ENCODE measurements around the gene GMDS. TPM values are rescaled to one million over a fixed set of nuclear protein-coding genes. Genes with fewer than 3 reads are reported as not detected.
"Not testable (repeated sequence)": the region's sequence is repeated elsewhere in the genome, so short reads cannot be mapped to it uniquely, and the experiment has no call there.

The GMDS gene
- total RNA-seq, 1 donor from 2014 or later: 44.5 TPM

DNA sequence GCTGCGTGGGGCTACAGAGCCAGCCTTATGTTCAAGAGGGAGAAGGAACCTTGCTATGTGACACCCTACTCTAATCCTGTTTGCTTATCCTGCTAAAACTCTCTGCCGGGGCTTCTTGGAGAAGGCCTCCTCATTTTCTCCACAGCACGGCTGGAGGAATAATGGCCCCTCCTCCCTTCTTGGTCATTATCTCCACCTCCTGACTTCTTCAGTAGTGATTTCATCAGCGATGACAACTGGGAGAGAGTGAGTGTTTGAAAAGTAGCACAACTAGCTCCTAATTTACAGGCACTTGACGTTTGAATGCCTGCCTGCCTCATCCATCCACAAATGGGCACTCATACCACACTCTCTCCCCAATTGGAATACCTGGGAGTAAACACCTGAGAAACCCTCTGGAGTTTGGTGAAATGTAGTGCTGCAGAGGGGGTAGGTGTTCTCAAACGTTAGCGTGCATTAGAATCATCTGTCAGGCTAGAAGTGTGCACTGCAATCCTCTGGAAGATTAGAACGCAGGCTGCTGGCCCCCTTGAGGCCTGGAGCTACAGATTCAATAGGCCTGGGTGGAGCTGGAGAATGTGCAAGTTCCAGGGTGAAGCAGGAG, 487.2 kb downstream of the GMDS start:
- DNase-seq (ENCODE audit: low spot score): no peak
- H3K4me1 Mint-ChIP-seq (ENCODE audit: low read depth): no peaks in the 10 kb centered on the region
- no peak overlapping the region for H3K27ac Mint-ChIP-seq
- H3K27me3 Mint-ChIP-seq (ENCODE audit: insufficient read depth): peaks cover 5% of the 10 kb centered on the region
- intact Hi-C loops (cut with micrococcal nuclease): no loop called here
- no peaks in the 10 kb centered on the region for H3K36me3 Mint-ChIP-seq (ENCODE audit: low read depth)
- H3K9me3 Mint-ChIP-seq: peaks cover 6% of the 10 kb centered on the region
- no peak overlapping the region for H3K4me3 Mint-ChIP-seq

DNA sequence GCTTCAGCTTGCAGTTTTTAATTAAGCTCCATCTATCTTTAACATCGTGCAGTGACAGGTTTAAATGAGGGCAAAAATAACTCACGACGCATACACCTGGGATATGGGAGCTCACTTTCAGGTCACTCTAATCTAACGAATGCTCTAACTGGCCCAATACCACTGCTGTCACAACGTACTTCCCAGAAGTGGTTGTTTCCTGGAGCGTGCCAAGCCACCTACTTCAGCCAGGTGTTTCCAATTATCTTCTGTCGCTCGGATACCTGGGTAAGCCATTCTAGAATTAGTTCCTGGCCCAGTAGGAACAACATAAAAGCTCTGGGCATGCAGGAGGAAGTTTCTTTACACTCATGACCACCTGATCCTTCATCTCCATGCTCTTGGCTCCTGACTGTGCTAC, 488.3 kb downstream of the GMDS start:
- DNase-seq (ENCODE audit: low spot score): no peak
- no peaks in the 10 kb centered on the region for H3K36me3 Mint-ChIP-seq (ENCODE audit: low read depth)
- no peak overlapping the region for H3K27ac Mint-ChIP-seq
- intact Hi-C loops (cut with micrococcal nuclease): no loop called here
- no peaks in the 10 kb centered on the region for H3K4me1 Mint-ChIP-seq (ENCODE audit: low read depth)
- no peak overlapping the region for H3K4me3 Mint-ChIP-seq
- H3K27me3 Mint-ChIP-seq (ENCODE audit: insufficient read depth): peaks cover 6% of the 10 kb centered on the region
- H3K9me3 Mint-ChIP-seq: peaks cover 9% of the 10 kb centered on the region

DNA sequence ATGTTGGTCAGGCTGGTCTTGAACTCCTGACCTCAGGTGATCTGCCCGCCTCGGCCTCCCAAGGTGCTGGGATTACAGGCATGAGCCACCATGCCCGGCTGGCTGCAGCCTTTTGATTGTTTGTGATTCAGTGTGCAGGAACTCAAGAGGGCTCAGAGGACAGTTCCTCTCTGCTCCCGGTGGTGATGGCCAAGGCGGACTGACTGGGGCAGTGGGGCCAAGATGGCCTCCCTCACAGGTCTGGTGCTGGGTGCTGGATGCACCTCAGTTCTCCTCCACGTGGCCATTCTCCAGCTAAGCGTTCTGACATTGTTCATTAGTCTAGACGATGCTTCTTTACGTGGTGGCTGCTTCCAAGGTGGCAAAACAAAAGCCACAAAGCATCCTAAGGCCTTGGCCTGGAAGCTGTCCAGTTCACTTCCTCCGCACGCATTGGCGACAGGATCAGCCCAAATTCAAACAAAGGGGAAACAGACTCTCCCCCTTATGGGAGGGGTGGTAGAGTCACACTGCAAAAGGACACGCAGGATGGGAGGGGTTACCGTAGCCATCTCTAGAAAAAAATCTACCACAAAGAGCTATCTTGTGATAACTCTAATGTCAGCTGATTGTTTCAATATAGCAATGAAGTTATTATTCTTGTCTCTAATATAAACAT, 488.8 kb downstream of the GMDS start:
- H3K36me3 Mint-ChIP-seq (ENCODE audit: low read depth): no peaks in the 10 kb centered on the region
- H3K27ac Mint-ChIP-seq: no peak overlapping the region
- no peak overlapping the region for H3K4me3 Mint-ChIP-seq
- H3K9me3 Mint-ChIP-seq: peaks cover 12% of the 10 kb centered on the region
- no peaks in the 10 kb centered on the region for H3K4me1 Mint-ChIP-seq (ENCODE audit: low read depth)
- no peak for DNase-seq (ENCODE audit: low spot score)
- intact Hi-C loops (cut with micrococcal nuclease): no loop called here
- peaks cover 6% of the 10 kb centered on the region for H3K27me3 Mint-ChIP-seq (ENCODE audit: insufficient read depth)

DNA sequence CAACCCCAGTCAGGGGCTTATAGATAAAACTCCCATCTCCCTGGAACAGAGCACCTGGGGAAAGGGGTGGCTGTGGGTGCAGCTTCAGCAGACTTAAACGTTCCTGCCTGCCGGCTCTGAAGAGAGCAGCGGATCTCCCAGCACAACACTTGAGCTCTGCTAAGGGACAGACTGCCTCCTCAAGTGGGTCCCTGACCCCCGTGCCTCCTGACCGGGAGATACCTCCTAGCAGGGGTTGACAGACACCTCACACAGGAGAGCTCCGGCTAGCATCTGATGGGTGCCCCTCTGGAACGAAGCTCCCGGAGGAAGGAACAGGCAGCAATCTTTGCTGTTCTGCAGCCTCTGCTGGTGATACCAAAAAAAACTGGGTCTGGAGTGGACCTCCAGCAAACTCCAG, 494.3 kb downstream of the GMDS start:
- H3K36me3 Mint-ChIP-seq (ENCODE audit: low read depth); DNase-seq (ENCODE audit: low spot score); intact Hi-C loops (cut with micrococcal nuclease); H3K27ac Mint-ChIP-seq; H3K4me3 Mint-ChIP-seq; H3K4me1 Mint-ChIP-seq (ENCODE audit: low read depth); H3K27me3 Mint-ChIP-seq (ENCODE audit: insufficient read depth): not testable (repeated sequence)
- H3K9me3 Mint-ChIP-seq: peaks cover 12% of the 10 kb centered on the region

DNA sequence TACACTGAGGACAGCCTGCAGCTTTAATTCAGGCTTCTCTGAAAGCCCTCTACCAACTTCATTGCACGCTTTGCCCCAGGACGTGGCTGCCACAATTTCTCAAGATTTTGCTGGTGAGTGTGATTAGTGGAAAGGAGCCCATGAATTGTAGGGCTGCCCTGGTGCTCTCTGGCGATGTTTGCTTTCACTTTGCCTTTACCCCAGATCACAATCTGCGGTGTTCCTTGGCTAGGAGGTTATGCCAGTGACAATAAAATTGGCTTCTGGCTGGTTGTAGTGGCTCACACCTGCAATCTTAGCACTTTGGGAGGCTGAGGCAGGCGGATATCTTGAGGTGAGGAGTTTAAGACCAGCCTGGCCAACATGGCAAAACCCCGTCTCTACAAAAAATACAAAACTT, 496.4 kb downstream of the GMDS start:
- Mint-ChIP-seq H3K4me1 (ENCODE audit: low read depth) (no peaks in the 10 kb centered on the region), H3K36me3 (ENCODE audit: low read depth) (no peaks in the 10 kb centered on the region)
- intact Hi-C loops (cut with micrococcal nuclease): no loop called here

DNA sequence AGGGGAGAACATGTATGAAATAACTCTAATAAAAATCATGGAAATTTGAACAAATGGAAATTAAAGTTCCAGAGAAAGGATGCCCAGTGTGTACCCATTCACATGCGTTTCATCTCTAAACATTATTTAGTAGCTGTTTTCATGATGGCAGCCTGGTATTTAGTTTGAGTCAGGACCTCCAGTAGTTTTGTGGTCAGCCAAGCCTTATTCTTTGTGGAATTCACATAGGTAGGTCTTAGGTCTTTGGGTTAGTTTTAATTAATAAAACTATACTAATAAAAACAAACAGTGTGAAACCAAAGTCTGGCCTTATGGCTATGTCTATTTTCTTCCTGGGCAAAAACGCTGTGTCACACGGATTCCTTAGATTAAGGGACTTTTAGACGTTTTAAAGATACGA, 497.9 kb downstream of the GMDS start:
- H3K4me3 Mint-ChIP-seq: no peak overlapping the region
- H3K4me1 Mint-ChIP-seq (ENCODE audit: low read depth): no peaks in the 10 kb centered on the region
- intact Hi-C loops (cut with micrococcal nuclease): no loop called here
- peaks cover 6% of the 10 kb centered on the region for H3K9me3 Mint-ChIP-seq
- H3K27me3 Mint-ChIP-seq (ENCODE audit: insufficient read depth): peaks cover 1% of the 10 kb centered on the region
- no peaks in the 10 kb centered on the region for H3K36me3 Mint-ChIP-seq (ENCODE audit: low read depth)
- DNase-seq (ENCODE audit: low spot score): no peak
- no peak overlapping the region for H3K27ac Mint-ChIP-seq

More for the DNA sequence above, 496.4 kb downstream of the GMDS start:
- peaks cover 5% of the 10 kb centered on the region for H3K27me3 Mint-ChIP-seq (ENCODE audit: insufficient read depth)
- no peak overlapping the region for H3K27ac Mint-ChIP-seq
- H3K9me3 Mint-ChIP-seq: peaks cover 12% of the 10 kb centered on the region
- DNase-seq (ENCODE audit: low spot score): no peak
- no peak overlapping the region for H3K4me3 Mint-ChIP-seq

DNA sequence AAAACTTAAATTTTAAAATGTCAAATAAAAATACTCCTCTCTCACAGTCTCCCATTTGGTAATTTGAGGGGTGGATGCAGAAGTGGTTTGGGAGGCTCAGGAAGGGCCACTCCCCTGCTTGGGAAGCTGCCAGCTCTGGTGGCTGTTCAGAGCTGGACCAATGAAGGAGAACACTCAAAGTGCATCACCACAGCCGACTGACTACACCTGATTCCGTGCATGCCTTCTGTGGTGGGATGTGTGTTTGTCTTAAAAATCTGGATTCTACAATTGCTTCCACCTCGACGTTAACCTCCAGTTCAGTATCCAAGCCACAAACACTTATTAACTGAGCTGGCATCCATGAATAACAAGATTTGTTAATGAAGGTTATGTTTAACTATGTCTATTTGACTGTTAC, 498.4 kb downstream of the GMDS start:
- intact Hi-C loops (cut with micrococcal nuclease): no loop called here
- H3K4me3 Mint-ChIP-seq: no peak overlapping the region
- H3K9me3 Mint-ChIP-seq: peaks cover 1% of the 10 kb centered on the region
- no peak for DNase-seq (ENCODE audit: low spot score)
- H3K27ac Mint-ChIP-seq: no peak overlapping the region
- H3K27me3 Mint-ChIP-seq (ENCODE audit: insufficient read depth): no peaks in the 10 kb centered on the region
- no peaks in the 10 kb centered on the region for H3K4me1 Mint-ChIP-seq (ENCODE audit: low read depth)
- H3K36me3 Mint-ChIP-seq (ENCODE audit: low read depth): no peaks in the 10 kb centered on the region

DNA sequence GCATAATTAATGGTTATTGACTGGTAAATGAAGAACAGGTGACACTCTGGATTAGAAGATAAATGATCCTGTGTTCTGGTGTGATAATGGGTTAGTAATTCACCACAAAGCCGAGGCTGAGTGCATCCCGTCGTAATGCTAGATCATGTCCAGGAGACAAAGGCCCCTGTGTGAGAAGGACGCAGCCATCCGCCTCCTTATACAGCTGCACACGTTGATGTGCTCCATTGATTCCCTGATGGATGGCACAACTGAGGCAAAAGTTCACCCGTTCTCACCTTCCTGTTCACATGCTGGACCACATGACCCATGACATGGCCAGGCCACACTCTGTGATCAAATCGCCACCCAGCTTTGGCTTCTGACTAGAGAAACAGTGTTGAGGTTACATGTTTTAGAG, 499.6 kb downstream of the GMDS start:
- no peak overlapping the region for H3K27ac Mint-ChIP-seq
- no peak overlapping the region for H3K4me3 Mint-ChIP-seq
- no peaks in the 10 kb centered on the region for H3K4me1 Mint-ChIP-seq (ENCODE audit: low read depth)
- H3K9me3 Mint-ChIP-seq: no peaks in the 10 kb centered on the region
- intact Hi-C loops (cut with micrococcal nuclease): no loop called here
- H3K36me3 Mint-ChIP-seq (ENCODE audit: low read depth): no peaks in the 10 kb centered on the region
- no peaks in the 10 kb centered on the region for H3K27me3 Mint-ChIP-seq (ENCODE audit: insufficient read depth)
- DNase-seq (ENCODE audit: low spot score): no peak

DNA sequence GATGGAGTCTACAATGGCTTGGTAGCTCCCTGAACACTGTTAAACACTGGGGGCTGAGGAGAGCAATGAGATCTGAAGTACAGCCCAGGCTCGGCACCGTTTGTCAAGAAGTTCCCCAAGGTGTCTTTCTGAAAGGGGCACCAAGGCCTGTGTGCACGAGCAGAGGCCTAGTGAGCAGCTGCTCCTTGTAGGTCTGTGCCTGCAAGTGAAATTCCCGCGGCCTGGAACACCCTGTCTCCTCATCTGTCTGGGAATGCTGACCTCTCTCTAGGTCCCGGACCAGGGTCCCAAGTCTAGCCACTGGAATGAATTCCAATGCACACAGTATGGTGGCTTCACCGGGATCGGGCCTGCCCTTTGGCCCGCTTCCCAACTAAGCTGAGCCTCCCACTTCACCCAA, 500.9 kb downstream of the GMDS start:
- no peaks in the 10 kb centered on the region for H3K27me3 Mint-ChIP-seq (ENCODE audit: insufficient read depth)
- H3K36me3 Mint-ChIP-seq (ENCODE audit: low read depth): no peaks in the 10 kb centered on the region
- H3K9me3 Mint-ChIP-seq: no peaks in the 10 kb centered on the region
- no peak overlapping the region for H3K4me3 Mint-ChIP-seq
- no peak overlapping the region for H3K27ac Mint-ChIP-seq
- DNase-seq (ENCODE audit: low spot score): no peak
- no peaks in the 10 kb centered on the region for H3K4me1 Mint-ChIP-seq (ENCODE audit: low read depth)
- intact Hi-C loops (cut with micrococcal nuclease): no loop called here

DNA sequence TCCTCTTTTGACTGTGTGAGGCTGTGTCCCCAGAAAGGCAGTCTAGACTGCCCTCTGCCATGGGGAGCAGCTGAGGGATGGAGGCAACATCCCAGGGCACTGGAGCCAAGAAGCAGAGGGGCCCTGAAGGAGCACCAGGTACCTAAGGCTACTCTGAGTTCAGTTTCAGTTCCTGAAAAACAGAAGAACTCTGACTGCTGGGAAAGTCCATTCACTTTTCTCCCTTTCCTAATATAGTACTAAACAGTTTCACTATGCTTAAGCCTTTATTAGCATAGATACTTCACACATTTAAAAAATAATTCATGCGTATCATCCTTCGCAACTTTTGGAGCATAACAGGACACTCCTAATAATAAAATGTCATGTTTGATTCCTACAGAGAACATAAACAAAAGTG, 505.7 kb downstream of the GMDS start:
- intact Hi-C loops (cut with micrococcal nuclease): no loop called here
- Mint-ChIP-seq H3K36me3 (ENCODE audit: low read depth) (no peaks in the 10 kb centered on the region), H3K27ac (no peak overlapping the region), H3K27me3 (ENCODE audit: insufficient read depth) (no peaks in the 10 kb centered on the region), H3K4me3 (no peak overlapping the region), H3K9me3 (no peaks in the 10 kb centered on the region), H3K4me1 (ENCODE audit: low read depth) (no peaks in the 10 kb centered on the region)
- no peak for DNase-seq (ENCODE audit: low spot score)

DNA sequence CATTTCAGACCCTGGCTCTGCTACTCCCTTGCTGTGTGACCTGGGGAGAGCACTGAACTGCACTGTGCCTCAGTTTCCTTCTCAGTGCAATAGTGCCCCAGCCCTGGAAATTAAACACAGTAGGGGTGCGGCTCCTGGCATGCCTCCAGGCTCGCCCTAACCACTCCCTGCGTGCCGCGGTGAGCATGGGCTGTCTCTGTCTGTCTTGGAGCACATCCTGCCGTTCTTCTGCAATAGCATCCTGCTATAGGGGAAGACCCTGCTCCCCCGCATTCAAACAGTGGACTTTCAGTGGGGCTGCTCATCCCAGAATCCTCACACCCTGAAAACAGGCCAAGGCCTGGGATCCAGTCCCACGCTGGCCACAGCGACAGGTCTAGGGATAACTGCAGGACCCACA, 506.2 kb downstream of the GMDS start:
- Mint-ChIP-seq H3K4me3 (no peak overlapping the region), H3K4me1 (ENCODE audit: low read depth) (no peaks in the 10 kb centered on the region), H3K27ac (no peak overlapping the region), H3K27me3 (ENCODE audit: insufficient read depth) (no peaks in the 10 kb centered on the region), H3K36me3 (ENCODE audit: low read depth) (no peaks in the 10 kb centered on the region), H3K9me3 (no peaks in the 10 kb centered on the region)
- DNase-seq (ENCODE audit: low spot score): no peak
- intact Hi-C loops (cut with micrococcal nuclease): no loop called here

DNA sequence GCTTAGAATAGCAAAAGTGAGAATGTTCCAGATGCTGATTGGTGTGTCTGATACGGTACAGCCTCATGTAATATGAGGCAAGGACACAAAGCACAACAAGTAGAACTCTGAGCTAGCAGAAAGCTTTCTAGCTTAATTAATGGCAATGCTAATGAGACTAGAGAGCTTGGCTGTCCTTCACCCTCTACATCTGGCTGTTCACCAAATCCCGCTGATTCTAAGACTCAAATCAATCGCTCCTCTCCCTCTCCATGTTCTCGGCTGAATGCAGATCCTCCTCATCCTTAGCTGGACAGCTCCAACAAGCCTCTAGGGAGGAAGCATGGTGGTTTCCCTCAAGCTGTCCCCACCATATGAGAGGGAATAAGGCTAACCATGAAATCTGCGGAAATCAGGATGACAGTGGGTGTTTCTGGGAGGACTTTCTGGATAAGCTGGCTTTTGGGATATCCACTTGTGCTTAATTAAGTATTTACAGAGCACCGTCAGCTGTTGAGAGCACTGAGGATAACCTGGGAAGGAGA, 506.8 kb downstream of the GMDS start:
- Mint-ChIP-seq H3K36me3 (ENCODE audit: low read depth) (no peaks in the 10 kb centered on the region), H3K27me3 (ENCODE audit: insufficient read depth) (no peaks in the 10 kb centered on the region), H3K9me3 (no peaks in the 10 kb centered on the region), H3K4me1 (ENCODE audit: low read depth) (no peaks in the 10 kb centered on the region), H3K27ac (no peak overlapping the region), H3K4me3 (no peak overlapping the region)
- DNase-seq (ENCODE audit: low spot score): no peak
- intact Hi-C loops (cut with micrococcal nuclease): no loop called here

DNA sequence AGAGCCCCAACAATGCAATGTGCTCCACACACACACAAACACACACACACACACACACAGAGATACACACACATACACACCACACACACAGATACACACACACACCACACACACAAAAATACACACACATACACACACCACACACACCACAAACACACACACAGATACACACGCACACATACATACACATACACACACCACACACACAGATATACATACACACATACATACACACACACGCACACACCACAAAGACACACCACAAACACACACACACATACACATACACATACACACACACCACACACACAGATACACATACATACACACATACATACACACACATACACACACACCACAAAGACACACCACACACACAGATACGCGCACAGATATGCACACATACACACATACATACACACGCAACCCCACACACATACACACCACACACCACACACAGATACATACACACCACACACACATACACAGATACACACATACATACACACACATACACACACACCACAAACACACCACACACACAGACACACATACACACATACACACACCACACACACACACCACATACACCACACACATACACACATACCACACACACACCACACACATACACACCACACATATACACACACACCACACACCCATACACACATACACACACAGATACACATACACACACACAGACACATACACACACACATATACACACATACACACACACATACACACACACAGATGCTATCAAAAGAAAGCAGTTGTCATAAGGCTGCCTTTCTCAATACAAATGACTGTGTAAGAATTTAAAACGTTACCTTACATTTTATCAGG, 507.7 kb downstream of the GMDS start:
- intact Hi-C loops (cut with micrococcal nuclease): no loop called here
- no peaks in the 10 kb centered on the region for H3K36me3 Mint-ChIP-seq (ENCODE audit: low read depth)
- H3K27ac Mint-ChIP-seq: no peak overlapping the region
- H3K9me3 Mint-ChIP-seq: no peaks in the 10 kb centered on the region
- DNase-seq (ENCODE audit: low spot score): no peak
- no peaks in the 10 kb centered on the region for H3K4me1 Mint-ChIP-seq (ENCODE audit: low read depth)
- H3K4me3 Mint-ChIP-seq: no peak overlapping the region
- no peaks in the 10 kb centered on the region for H3K27me3 Mint-ChIP-seq (ENCODE audit: insufficient read depth)

All from activated T-helper 1 cell treated with anti-CD3 and anti-CD28 coated beads, Interleukin-12 subunit alpha, Interleukin-12 subunit beta, Interleukin-2, Interleukin-4 antibody, amounts not matched to agents 30 ng/mL and 10 ng/mL and 1 ng/mL, durations not matched to agents 14 hours and 24 hours and 36 hours (primary cell).